GM12873 (cell line): Measurements from ENCODE around the gene ITIH5.

ENCODE experiments used
- CTCF ChIP-seq: IDR thresholded peaks from 2 replicates; pipeline ENCODE4 v1.5.1; 2012; ENCODE audit warnings: low read depth, mild to moderate bottlenecking, moderate library complexity, low read length, control low read depth; ENCODE audit not compliant: insufficient read depth; ENCODE audit errors: missing control alignments

ITIH5 gene

GRCh38 chr10:7511612-7512011 lies 155.2 kb downstream of the ITIH5 start:
- no peak for TF ChIP-seq CTCF
